ENCODE data around the gene EMID1. TPM values are rescaled to one million over a fixed set of nuclear protein-coding genes. Genes with fewer than 3 reads are reported as not detected.

Gene EMID1
- total and polyA plus RNA-seq, 7 donors = 0.13 to 1.3 (median 0.58) TPM

DNA sequence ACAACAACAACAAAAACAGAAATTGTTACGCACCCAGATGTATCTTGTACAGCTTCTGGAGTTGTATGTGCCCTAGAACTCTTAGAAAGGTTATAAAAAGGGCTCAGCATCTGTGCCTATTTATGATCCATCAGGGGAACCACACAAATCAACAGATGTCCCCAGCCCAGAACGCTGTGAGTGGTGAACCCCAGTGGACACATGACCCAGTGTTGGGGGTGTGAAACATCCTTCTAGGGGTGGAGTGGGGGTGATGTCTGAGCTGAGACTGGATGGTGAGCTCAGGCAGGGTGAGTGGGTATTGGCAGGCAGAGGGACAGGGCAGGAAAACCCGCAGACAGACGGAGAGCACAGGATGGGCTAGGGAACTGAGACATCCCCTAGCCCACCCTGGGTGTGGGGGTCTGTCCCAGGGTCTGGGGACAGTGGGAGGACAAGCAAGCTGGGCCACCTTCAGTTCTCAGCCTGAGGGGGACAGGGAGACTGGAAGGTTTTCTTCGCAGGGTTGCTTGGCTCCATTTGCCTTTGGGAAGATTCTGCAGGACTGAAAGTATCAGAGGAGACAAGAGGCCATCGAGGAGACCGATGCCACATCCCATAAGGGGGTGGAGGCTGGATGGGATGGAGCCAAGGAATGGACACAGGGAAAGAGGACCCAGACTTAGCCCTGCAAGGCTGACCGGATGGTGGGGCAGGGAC is 5.8 kb upstream of the EMID1 start:
- no peak overlapping the region for H3K4me3 ChIP-seq
- TF ChIP-seq, protein P1, sequence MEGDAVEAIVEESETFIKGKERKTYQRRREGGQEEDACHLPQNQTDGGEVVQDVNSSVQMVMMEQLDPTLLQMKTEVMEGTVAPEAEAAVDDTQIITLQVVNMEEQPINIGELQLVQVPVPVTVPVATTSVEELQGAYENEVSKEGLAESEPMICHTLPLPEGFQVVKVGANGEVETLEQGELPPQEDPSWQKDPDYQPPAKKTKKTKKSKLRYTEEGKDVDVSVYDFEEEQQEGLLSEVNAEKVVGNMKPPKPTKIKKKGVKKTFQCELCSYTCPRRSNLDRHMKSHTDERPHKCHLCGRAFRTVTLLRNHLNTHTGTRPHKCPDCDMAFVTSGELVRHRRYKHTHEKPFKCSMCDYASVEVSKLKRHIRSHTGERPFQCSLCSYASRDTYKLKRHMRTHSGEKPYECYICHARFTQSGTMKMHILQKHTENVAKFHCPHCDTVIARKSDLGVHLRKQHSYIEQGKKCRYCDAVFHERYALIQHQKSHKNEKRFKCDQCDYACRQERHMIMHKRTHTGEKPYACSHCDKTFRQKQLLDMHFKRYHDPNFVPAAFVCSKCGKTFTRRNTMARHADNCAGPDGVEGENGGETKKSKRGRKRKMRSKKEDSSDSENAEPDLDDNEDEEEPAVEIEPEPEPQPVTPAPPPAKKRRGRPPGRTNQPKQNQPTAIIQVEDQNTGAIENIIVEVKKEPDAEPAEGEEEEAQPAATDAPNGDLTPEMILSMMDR (IDR thresholded peaks at IDR 0.05) = no peak
- DNase-seq (no peak), ATAC-seq (no peak)
- H3K27me3 ChIP-seq (ENCODE audit: insufficient read depth in 3 of 3, low read length in 2 of 3) = no peaks in the 10 kb centered on the region
- no peaks in the 10 kb centered on the region for H3K4me1 ChIP-seq
- H3K9me3 ChIP-seq = no peaks in the 10 kb centered on the region
- no peaks in the 10 kb centered on the region for H3K36me3 ChIP-seq (ENCODE audit: insufficient read depth in 1 of 2, low read depth in 1 of 2)
- intact Hi-C loops (cut with DNase I) = no loop called here
- WGBS, 3 donors = 73 to 75% (median 74%) methylated on average over 8 of the region's 8 CpGs
- no peak overlapping the region for H3K27ac ChIP-seq

DNA sequence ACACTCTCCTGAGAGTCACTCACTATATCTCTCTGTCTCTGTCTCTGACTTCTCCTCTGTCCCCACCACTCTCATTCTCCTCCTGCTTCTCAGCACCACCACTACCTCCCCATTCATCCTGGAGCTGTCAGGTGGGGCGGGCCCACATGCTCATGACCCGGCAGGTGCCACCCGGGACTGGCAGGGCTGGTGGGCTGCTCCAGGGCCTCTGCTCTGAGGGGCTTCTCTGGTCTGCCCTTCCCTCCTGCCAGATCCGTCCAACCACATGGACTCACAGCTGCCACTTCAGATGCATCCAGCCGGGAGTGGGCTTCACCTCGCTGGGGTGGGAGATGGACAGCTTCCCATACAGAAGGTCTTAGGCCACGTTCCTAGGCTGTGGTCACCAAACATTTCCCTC is 4.8 kb upstream of the EMID1 start:
- intact Hi-C loops (cut with DNase I) = no loop called here
- Histone ChIP-seq H3K27ac (no peak overlapping the region), H3K27me3 (ENCODE audit: insufficient read depth in 3 of 3, low read length in 2 of 3) (peaks cover 0 to 2% (median under 1%) of the 10 kb centered on the region in 3 donors), H3K4me3 (no peak overlapping the region), H3K9me3 (no peaks in the 10 kb centered on the region), H3K4me1 (no peaks in the 10 kb centered on the region), H3K36me3 (ENCODE audit: insufficient read depth in 1 of 2, low read depth in 1 of 2) (no peaks in the 10 kb centered on the region)
- ATAC-seq = no peak
- no peak for DNase-seq
- TF ChIP-seq, protein P1 (IDR thresholded peaks at IDR 0.05) = no peak
- WGBS, 3 donors = 95 to 97% (median 96%) methylated on average over 7 of the region's 7 CpGs

DNA sequence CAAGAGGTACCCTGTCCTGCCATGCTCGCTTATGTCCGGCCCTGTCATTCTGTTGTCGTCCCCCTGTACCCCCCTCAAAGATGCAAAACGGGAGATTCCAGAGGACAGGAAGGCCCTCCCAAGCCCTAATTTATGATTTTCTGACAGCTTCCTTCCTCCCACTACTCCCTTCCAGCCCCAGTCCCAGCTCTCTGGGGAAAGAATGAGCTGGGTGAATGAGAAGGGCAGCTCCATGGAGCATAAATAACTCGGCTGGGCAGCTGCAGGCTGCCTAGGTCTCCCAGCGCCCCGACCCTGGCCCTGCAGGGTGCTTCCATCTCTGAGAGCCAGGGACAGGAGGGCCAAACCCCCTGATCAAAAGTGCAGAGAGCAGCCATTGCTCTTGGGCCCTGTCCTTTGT is 3.9 kb upstream of the EMID1 start:
- no peaks in the 10 kb centered on the region for H3K36me3 ChIP-seq (ENCODE audit: insufficient read depth in 1 of 2, low read depth in 1 of 2)
- intact Hi-C loops (cut with DNase I) = no loop called here
- 66 to 69% (median 68%) methylated on average over 7 of the region's 7 CpGs for WGBS, 3 donors
- no peak for DNase-seq
- ATAC-seq = no peak
- H3K9me3 ChIP-seq = no peaks in the 10 kb centered on the region
- H3K27ac ChIP-seq = no peak overlapping the region
- TF ChIP-seq, protein P1 (IDR thresholded peaks at IDR 0.05) = no peak
- no peaks in the 10 kb centered on the region for H3K4me1 ChIP-seq
- H3K4me3 ChIP-seq = no peak overlapping the region
- H3K27me3 ChIP-seq (ENCODE audit: insufficient read depth in 3 of 3, low read length in 2 of 3) = peaks cover 0 to 7% (median 7%) of the 10 kb centered on the region in 3 donors

DNA sequence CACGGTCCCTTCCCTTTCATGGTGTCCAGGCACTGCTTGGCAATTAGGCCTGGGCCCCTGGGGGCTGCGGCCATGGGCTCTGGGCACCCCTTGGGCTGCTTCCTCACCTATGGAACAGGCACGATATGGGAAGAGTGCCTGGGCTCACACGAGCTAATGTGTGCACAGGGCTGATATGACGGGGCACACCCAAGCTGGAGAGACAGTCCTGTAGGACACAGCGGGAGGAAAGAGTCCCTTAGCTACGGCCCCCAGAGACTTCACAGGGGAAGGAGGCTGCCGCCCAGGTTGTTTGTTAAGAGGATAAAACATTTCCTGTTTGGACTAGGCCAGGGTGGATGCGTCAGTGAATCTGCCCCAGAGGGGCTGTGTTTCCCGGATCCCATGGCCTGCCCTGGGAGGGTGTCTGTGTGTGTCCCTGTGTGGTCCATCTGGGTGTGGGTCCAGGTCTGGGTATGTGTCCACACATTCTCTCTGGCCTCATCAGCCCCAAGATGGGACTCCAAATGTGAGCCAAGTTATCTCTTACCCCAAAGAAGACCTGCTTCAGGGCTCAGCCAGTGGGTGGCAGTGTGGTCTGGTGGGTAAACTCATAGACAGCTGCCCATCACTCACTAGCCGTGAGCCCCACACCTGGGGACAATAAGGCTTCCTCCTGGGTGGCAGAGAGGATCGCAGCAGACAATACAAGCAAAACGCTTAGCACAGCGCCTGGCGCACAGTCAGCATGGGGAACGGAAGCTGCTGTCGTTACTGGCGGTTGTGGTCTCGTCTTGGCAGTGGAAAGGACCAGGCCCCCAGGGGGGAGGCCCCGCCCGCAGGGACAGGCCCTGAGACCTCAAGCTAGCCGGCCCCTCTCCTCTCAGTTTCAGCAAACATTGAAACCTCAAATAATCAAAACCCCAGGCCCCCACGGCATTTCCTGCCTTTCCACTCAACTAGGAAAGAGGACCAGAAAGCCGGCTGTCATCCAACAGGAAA is 3.2 kb upstream of the EMID1 start:
- H3K4me1 ChIP-seq = no peaks in the 10 kb centered on the region
- ATAC-seq (peak; percentile 34 to 55 (median 37)), DNase-seq (peak; percentile 56 to 76)
- H3K27me3 ChIP-seq (ENCODE audit: insufficient read depth in 3 of 3, low read length in 2 of 3) = peaks cover 0 to 14% (median 9%) of the 10 kb centered on the region in 3 donors
- TF ChIP-seq, protein P1 (IDR thresholded peaks at IDR 0.05) = peak; percentile 27
- H3K36me3 ChIP-seq (ENCODE audit: insufficient read depth in 1 of 2, low read depth in 1 of 2) = no peaks in the 10 kb centered on the region
- 54 to 58% (median 56%) methylated on average over 23 to 24 of the region's 24 CpGs for WGBS, 3 donors
- no peak overlapping the region for H3K4me3 ChIP-seq
- H3K9me3 ChIP-seq = no peaks in the 10 kb centered on the region
- H3K27ac ChIP-seq = no peak overlapping the region
- intact Hi-C loops (cut with DNase I) = no loop called here

Data from psoas muscle (tissue), 8 donors.